ENCODE data around the gene ARHGEF2. TPM values are rescaled to one million over a fixed set of nuclear protein-coding genes. Genes with fewer than 3 reads are reported as not detected.

Gene ARHGEF2
- total RNA-seq, 4 donors from 2014 or later, result 105 to 195 (median 153) TPM

DNA sequence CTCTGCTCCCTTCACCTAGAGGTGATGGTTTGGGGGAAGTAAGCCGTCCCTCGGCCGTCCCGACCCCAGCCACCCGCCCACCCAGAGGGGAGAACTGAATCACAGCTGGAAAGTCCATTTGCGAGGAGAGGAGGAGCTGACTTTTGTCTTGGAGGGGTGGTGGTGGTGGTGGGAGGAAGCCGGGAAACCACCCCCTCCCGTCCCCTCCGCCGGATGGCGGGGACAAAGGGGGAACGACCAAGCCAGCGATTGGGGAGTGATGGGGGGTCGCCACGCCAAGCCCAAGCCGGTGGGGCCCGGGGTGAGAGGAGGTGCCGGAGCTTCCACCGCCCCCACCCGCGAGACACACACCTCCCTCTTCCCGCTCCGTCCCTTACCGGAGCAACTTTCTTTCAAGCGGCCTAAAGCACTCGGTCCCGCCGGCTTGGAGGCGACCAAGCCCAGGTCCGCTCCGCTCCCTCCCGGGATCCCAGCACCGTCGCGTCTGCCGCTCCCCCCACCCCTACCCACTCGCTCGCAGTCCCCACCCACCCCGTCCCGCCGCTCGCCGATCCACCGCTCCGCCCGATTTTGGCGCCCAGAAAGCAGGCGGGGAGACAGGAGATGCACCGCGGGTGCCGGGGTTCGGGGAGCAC lies 540 bp downstream of the ARHGEF2 start:
- Histone ChIP-seq H3K9me3 (no peaks in the 10 kb centered on the region), H3K27me3 (no peaks in the 10 kb centered on the region), H3K4me1 (peaks cover 0 to 89% (median 70%) of the 10 kb centered on the region in 4 donors), H3K27ac (peak overlapping the region; percentile 90 to 97 (median 94)), H3K4me3 (peak overlapping the region; percentile 70 to 88 (median 80)), H3K36me3 (no peaks in the 10 kb centered on the region)
- 0% methylated on average over 32 to 52 of the region's 52 CpGs for WGBS, 2 donors
- DNase-seq (ENCODE audit: low spot score in 2 of 2), result no peak
- TF ChIP-seq EP300 (IDR thresholded peaks at IDR 0.05) (no peak), POLR2A (IDR thresholded peaks at IDR 0.05) (no peak)
- TF ChIP-seq, protein P1, sequence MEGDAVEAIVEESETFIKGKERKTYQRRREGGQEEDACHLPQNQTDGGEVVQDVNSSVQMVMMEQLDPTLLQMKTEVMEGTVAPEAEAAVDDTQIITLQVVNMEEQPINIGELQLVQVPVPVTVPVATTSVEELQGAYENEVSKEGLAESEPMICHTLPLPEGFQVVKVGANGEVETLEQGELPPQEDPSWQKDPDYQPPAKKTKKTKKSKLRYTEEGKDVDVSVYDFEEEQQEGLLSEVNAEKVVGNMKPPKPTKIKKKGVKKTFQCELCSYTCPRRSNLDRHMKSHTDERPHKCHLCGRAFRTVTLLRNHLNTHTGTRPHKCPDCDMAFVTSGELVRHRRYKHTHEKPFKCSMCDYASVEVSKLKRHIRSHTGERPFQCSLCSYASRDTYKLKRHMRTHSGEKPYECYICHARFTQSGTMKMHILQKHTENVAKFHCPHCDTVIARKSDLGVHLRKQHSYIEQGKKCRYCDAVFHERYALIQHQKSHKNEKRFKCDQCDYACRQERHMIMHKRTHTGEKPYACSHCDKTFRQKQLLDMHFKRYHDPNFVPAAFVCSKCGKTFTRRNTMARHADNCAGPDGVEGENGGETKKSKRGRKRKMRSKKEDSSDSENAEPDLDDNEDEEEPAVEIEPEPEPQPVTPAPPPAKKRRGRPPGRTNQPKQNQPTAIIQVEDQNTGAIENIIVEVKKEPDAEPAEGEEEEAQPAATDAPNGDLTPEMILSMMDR (IDR thresholded peaks at IDR 0.05), result no peak

DNA sequence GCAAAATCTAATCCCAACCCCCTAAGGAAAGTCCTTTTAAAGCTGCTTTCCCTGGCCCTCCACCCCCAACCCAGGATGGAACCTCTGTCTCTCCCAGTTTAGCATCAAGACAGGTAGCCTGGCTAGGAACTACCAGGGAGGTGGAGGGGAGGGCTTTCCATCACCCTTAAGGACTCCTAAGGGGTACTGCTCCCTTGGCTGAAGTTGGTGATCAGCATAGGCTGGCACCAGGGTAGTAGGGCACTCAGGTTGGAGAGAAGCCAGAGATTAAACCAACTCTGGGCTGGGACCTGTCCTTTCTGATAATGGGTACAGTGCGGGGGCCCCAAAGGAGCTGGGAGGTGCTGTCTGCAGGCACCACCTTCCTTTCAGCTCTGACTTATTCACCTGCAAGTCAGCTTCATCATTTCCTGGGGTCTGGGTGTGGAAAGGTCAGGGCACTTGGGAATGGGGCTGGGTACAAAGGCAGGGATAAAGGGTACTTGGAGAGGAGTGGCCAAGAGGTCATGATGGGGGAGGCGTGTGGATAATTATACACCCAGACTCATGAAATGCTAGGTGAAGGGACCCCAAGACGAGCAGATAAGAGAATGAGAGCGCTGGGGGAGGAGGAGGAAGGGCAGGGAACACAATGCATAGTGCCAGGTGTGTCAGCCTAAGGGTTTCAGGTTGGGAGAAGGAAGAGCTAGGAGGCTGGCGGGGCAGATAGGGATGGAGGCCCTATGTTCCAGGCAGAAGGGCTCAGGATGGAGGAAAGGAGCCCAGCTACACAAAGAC lies 1.2 kb downstream of the ARHGEF2 start:
- H3K4me1 ChIP-seq, result peaks cover 0 to 89% (median 71%) of the 10 kb centered on the region in 4 donors
- H3K9me3 ChIP-seq, result no peaks in the 10 kb centered on the region
- no peak for DNase-seq (ENCODE audit: low spot score in 2 of 2)
- 17 to 23% methylated on average over 5 of the region's 5 CpGs for WGBS, 2 donors
- TF ChIP-seq, protein P1 (IDR thresholded peaks at IDR 0.05), result no peak
- no peak for TF ChIP-seq POLR2A (IDR thresholded peaks at IDR 0.05)
- TF ChIP-seq EP300 (IDR thresholded peaks at IDR 0.05), result no peak
- peak overlapping the region; percentile 90 to 97 (median 94) for H3K27ac ChIP-seq
- H3K27me3 ChIP-seq, result no peaks in the 10 kb centered on the region
- H3K4me3 ChIP-seq, result peak overlapping the region; percentile 70 to 88 (median 80)
- no peaks in the 10 kb centered on the region for H3K36me3 ChIP-seq

DNA sequence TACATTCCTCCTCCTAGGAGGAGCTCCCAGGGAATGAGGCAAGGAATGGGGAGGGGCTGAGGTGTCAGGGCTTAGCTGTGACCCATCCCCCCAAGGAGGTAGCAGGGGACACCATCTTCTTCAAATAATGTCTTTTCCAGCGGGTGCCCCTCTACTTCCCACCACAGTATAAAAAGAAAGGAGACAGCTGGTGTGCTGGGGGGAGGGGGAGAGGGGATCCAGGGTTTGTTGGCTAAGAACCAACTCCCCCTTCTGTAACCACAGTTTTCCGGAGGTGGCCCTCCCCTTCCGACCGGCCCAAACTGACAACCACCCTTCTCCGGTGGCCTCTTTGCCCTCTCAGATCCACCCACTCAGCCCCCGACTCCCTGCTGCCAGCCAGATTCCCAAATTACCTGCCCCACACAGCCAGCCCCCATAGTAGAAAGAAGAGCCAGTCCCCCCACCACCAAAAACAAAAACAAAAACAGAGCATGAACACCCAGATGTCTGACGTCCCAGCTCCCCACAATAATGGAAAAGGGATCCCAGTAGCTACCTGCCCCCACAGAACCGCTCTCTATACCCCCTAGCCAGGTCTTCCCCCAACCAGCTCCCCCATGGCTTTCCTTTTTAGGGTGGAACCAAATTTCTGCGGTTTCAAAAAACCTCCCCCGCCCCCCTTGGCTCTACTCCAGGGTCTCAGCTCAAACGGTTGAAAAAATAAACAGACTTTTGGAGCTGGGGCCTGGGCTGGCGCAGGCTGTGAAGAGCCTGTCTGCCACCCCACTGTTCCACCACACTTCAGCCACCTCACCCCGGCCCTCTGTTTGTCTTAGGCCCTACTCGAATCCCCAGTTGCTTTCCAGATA lies 2.1 kb downstream of the ARHGEF2 start:
- Histone ChIP-seq H3K27ac (peak overlapping the region; percentile 90 to 97 (median 94)), H3K4me3 (peak overlapping the region; percentile 70 to 88 (median 80)), H3K27me3 (no peaks in the 10 kb centered on the region), H3K36me3 (no peaks in the 10 kb centered on the region), H3K4me1 (peaks cover 0 to 89% (median 70%) of the 10 kb centered on the region in 4 donors), H3K9me3 (no peaks in the 10 kb centered on the region)
- peak; percentile 47 to 74 for DNase-seq (ENCODE audit: low spot score in 2 of 2)
- 6 to 7% methylated on average over 14 of the region's 14 CpGs for WGBS, 2 donors
- TF ChIP-seq POLR2A (IDR thresholded peaks at IDR 0.05), result no peak

DNA sequence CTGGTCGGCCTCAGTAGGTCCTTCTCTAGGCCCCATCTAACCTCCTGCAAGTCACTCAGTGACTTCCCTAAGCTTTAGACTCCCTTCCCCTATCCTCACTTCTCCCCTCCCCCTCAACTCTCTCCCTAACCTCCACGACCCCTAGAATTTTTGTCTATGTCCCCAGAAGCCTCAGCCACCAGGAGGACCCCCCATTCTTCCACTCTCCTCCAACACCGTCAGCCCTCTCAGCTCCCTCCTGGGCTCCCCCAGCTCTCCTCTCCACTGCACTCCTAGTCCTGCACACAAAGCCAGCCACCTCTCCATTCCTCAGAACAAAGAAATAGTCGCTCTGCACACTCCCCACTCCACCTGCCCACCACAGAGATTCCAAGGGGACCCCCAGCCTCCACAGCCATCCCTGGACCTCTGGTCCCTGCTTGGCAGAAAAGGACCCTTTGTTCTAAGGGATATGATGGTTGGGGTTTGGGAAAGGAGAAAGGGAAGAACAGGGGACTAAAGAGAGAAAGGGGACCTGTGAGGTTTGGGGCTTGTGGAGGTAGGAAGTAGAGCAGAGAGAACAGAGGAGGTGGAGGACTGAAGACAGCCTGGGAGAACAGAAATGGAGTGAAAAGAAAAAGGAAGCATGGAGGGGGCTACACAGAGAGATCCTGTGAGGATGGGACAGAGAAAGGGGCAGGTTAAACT lies 2.8 kb downstream of the ARHGEF2 start:
- Histone ChIP-seq H3K36me3 (no peaks in the 10 kb centered on the region), H3K27ac (peak overlapping the region; percentile 90 to 97 (median 94)), H3K9me3 (no peaks in the 10 kb centered on the region), H3K4me3 (peak overlapping the region in 3 of 4 donors; percentile 70 to 80 (median 80)), H3K27me3 (no peaks in the 10 kb centered on the region), H3K4me1 (peaks cover 0 to 89% (median 71%) of the 10 kb centered on the region in 4 donors)
- 14 to 16% methylated on average over 4 of the region's 4 CpGs for WGBS, 2 donors
- DNase-seq (ENCODE audit: low spot score in 2 of 2), result no peak
- TF ChIP-seq POLR2A (IDR thresholded peaks at IDR 0.05) (no peak), EP300 (IDR thresholded peaks at IDR 0.05) (no peak)
- TF ChIP-seq, protein P1 (IDR thresholded peaks at IDR 0.05), result no peak
